ENCODE results near the gene SNAI1.
"Not testable (repeated sequence)": the region's sequence is repeated elsewhere in the genome, so short reads cannot be mapped to it uniquely, and the experiment has no call there.

Gene SNAI1

GRCh38 chr20:50005471-50005981 is 22.7 kb downstream of the SNAI1 start:
- in situ Hi-C loops (cut with MboI; ENCODE audit: low sequenced_read_pairs), result no loop called here

- in situ Hi-C loops (cut with MboI; ENCODE audit: low sequenced_read_pairs), result no loop called here
These were observed 24.6 kb downstream of the SNAI1 start for GRCh38 chr20:50007369-50007768.

GRCh38 chr20:50008007-50008406 is 25.2 kb downstream of the SNAI1 start:
- in situ Hi-C loops (cut with MboI; ENCODE audit: low sequenced_read_pairs), result no loop called here

GRCh38 chr20:50009521-50010454 is 27.0 kb downstream of the SNAI1 start:
- in situ Hi-C loops (cut with MboI; ENCODE audit: low sequenced_read_pairs), result no loop called here

GRCh38 chr20:50011597-50011996 is 28.8 kb downstream of the SNAI1 start:
- in situ Hi-C loops (cut with MboI; ENCODE audit: low sequenced_read_pairs), result not testable (repeated sequence)

GRCh38 chr20:50012282-50013263 is 29.8 kb downstream of the SNAI1 start:
- in situ Hi-C loops (cut with MboI; ENCODE audit: low sequenced_read_pairs), result no loop called here

- in situ Hi-C loops (cut with MboI; ENCODE audit: low sequenced_read_pairs), result no loop called here
These were observed 31.2 kb downstream of the SNAI1 start for GRCh38 chr20:50013976-50014375.

- in situ Hi-C loops (cut with MboI; ENCODE audit: low sequenced_read_pairs), result no loop called here
These were observed 32.1 kb downstream of the SNAI1 start for GRCh38 chr20:50014570-50015562.

- in situ Hi-C loops (cut with MboI; ENCODE audit: low sequenced_read_pairs), result no loop called here
These were observed 32.8 kb downstream of the SNAI1 start for GRCh38 chr20:50015636-50015992.

GRCh38 chr20:50015993-50016770 is 33.4 kb downstream of the SNAI1 start:
- in situ Hi-C loops (cut with MboI; ENCODE audit: low sequenced_read_pairs), result no loop called here

- in situ Hi-C loops (cut with MboI; ENCODE audit: low sequenced_read_pairs), result no loop called here
These were observed 34.4 kb downstream of the SNAI1 start for GRCh38 chr20:50017160-50017559.

GRCh38 chr20:50017576-50018248 is 34.9 kb downstream of the SNAI1 start:
- in situ Hi-C loops (cut with MboI; ENCODE audit: low sequenced_read_pairs), result no loop called here

GRCh38 chr20:50019466-50020256 is 36.9 kb downstream of the SNAI1 start:
- in situ Hi-C loops (cut with MboI; ENCODE audit: low sequenced_read_pairs), result no loop called here

- in situ Hi-C loops (cut with MboI; ENCODE audit: low sequenced_read_pairs), result no loop called here
These were observed 37.5 kb downstream of the SNAI1 start for GRCh38 chr20:50020288-50020687.

- in situ Hi-C loops (cut with MboI; ENCODE audit: low sequenced_read_pairs), result no loop called here
These were observed 39.9 kb downstream of the SNAI1 start for GRCh38 chr20:50022676-50023075.

- in situ Hi-C loops (cut with MboI; ENCODE audit: low sequenced_read_pairs), result no loop called here
These were observed 40.5 kb downstream of the SNAI1 start for GRCh38 chr20:50023116-50023805.
